Tibial artery (tissue), 4 donors: ENCODE measurements around the gene CWC15.

ENCODE experiments used
- DNase-seq, 2 donors: peaks; one replicate each; pipeline ENCODE4 v3.0.0-alpha.2; 2019
- H3K27ac ChIP-seq, 2 donors: fragments of 200-600 bp; sonication (generic) in 1 of 2; 1 replicate in 1 of 2; 2 replicates in 1 of 2; pipeline ENCODE4 v1.5.1; 2018 to 2019; ENCODE audit warnings: mild to moderate bottlenecking in 1 of 2
- H3K27me3 ChIP-seq, 2 donors: fragments of 200-600 bp; sonication (generic) in 1 of 2; one replicate each; pipeline versions ENCODE4 v1.5.1 to v1.6.0; 2016 to 2019
- H3K36me3 ChIP-seq, 3 donors: fragments of 200-600 bp; sonication (generic) in 2 of 3; one replicate each; pipeline ENCODE4 v1.5.1; 2016 to 2019; ENCODE audit warnings: mild to moderate bottlenecking in 2 of 3
- H3K4me1 ChIP-seq, 4 donors: fragments of 200-600 bp; sonication (generic) in 2 of 4; 1 replicate in 3 of 4; 2 replicates in 1 of 4; pipeline ENCODE4 v1.5.1; 2016 to 2019
- H3K4me3 ChIP-seq, 2 donors: fragments of 200-600 bp; sonication (generic) in 1 of 2; 1 replicate in 1 of 2; 2 replicates in 1 of 2; pipeline ENCODE4 v1.5.1; 2018 to 2019; ENCODE audit warnings: mild to moderate bottlenecking in 2 of 2
- H3K9me3 ChIP-seq, 3 donors: fragments of 200-600 bp; sonication (generic) in 1 of 3; one replicate each; pipeline ENCODE4 v1.5.1; 2016 to 2019
- CTCF ChIP-seq, 2 experiments: fragments of 200-600 bp in 1 of 2; fragments of 450-650 bp in 1 of 2; IDR thresholded peaks; one replicate each; pipeline ENCODE4 v1.5.1; 2017 to 2019; ENCODE audit warnings: antibody characterized with exemption in 2 of 2, mild to moderate bottlenecking in 1 of 2, moderate library complexity in 1 of 2
- intact Hi-C: fragments of 100-400 bp; cut with DNase I; formaldehyde crosslinking; loops from one replicate; pipeline ENCODE4 v1.15.0; 2023; ENCODE audit warnings: low total_unique reads

Gene CWC15

GRCh38 chr11:94961255-94961654, 12.1 kb downstream of the CWC15 start:
- H3K9me3 ChIP-seq, result no peaks in the 10 kb centered on the region
- intact Hi-C loops, result no loop called here
- DNase-seq, result no peak
- no peaks in the 10 kb centered on the region for H3K4me1 ChIP-seq
- peaks cover 60 to 82% (median 67%) of the 10 kb centered on the region in 3 donors for H3K36me3 ChIP-seq
- no peak overlapping the region for H3K4me3 ChIP-seq
- no peak overlapping the region for H3K27ac ChIP-seq
- no peaks in the 10 kb centered on the region for H3K27me3 ChIP-seq
- TF ChIP-seq CTCF (IDR thresholded peaks at IDR 0.05), result no peak

GRCh38 chr11:94960488-94960887, 12.9 kb downstream of the CWC15 start:
- no peak for TF ChIP-seq CTCF (IDR thresholded peaks at IDR 0.05)
- no peak overlapping the region for H3K27ac ChIP-seq
- no peak overlapping the region for H3K4me3 ChIP-seq
- no peaks in the 10 kb centered on the region for H3K27me3 ChIP-seq
- intact Hi-C loops, result no loop called here
- peaks cover 53 to 74% (median 60%) of the 10 kb centered on the region in 3 donors for H3K36me3 ChIP-seq
- no peaks in the 10 kb centered on the region for H3K9me3 ChIP-seq
- H3K4me1 ChIP-seq, result no peaks in the 10 kb centered on the region
- DNase-seq, result no peak

GRCh38 chr11:94959179-94959578, 14.2 kb downstream of the CWC15 start:
- no peak overlapping the region for H3K27ac ChIP-seq
- H3K9me3 ChIP-seq, result no peaks in the 10 kb centered on the region
- DNase-seq, result no peak
- no peaks in the 10 kb centered on the region for H3K4me1 ChIP-seq
- no peak overlapping the region for H3K4me3 ChIP-seq
- H3K36me3 ChIP-seq, result peaks cover 40 to 61% (median 47%) of the 10 kb centered on the region in 3 donors
- intact Hi-C loops, result no loop called here
- no peaks in the 10 kb centered on the region for H3K27me3 ChIP-seq
- no peak for TF ChIP-seq CTCF (IDR thresholded peaks at IDR 0.05)

DNA sequence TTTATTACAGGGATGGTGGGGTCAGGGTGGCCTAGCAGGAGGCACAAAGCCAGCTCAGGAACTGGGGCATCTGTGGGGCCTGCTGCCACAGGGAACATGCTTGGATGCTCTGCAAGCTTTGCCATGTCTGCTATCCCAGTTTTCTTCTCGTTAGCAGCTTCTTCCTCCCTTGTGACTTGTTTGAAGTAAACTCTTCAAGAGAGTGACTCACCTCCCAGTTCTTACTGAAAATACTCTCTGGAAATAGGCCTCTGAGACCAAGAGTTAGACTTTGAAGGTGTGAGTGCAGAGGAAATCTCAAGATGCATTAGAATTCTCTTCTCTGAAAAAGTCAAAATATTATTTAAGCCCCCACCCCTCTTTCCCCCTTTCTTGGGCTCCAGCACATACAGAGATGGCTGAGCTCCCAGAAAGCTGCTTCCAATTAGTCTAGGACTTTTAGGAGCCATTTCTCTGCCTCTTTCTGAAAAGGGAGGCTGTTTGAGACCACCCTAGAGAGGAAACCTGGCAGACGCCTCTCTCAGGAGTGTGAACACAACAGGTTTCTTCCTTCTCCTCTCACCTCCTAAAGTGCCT, 15.1 kb downstream of the CWC15 start:
- H3K27ac ChIP-seq, result no peak overlapping the region
- no peaks in the 10 kb centered on the region for H3K4me1 ChIP-seq
- no peaks in the 10 kb centered on the region for H3K9me3 ChIP-seq
- intact Hi-C loops, result no loop called here
- no peaks in the 10 kb centered on the region for H3K27me3 ChIP-seq
- TF ChIP-seq CTCF (IDR thresholded peaks at IDR 0.05), result no peak
- no peak for DNase-seq
- H3K4me3 ChIP-seq, result no peak overlapping the region
- H3K36me3 ChIP-seq, result peaks cover 32 to 51% (median 38%) of the 10 kb centered on the region in 3 donors

- no peaks in the 10 kb centered on the region for H3K27me3 ChIP-seq
- peaks cover 21 to 39% (median 25%) of the 10 kb centered on the region in 3 donors for H3K36me3 ChIP-seq
- intact Hi-C loops, result no loop called here
- H3K4me3 ChIP-seq, result no peak overlapping the region
- no peak for TF ChIP-seq CTCF (IDR thresholded peaks at IDR 0.05)
- H3K9me3 ChIP-seq, result no peaks in the 10 kb centered on the region
- H3K27ac ChIP-seq, result no peak overlapping the region
- DNase-seq, result no peak
- H3K4me1 ChIP-seq, result no peaks in the 10 kb centered on the region
Measured at GRCh38 chr11:94956963-94957362, 16.4 kb downstream of the CWC15 start.

GRCh38 chr11:94954753-94955152, 18.6 kb downstream of the CWC15 start:
- Histone ChIP-seq H3K27ac (no peak overlapping the region), H3K4me1 (no peaks in the 10 kb centered on the region), H3K9me3 (no peaks in the 10 kb centered on the region), H3K27me3 (no peaks in the 10 kb centered on the region), H3K36me3 (peaks cover 1 to 17% (median 5%) of the 10 kb centered on the region in 3 donors), H3K4me3 (no peak overlapping the region)
- no peak for TF ChIP-seq CTCF (IDR thresholded peaks at IDR 0.05)
- no peak for DNase-seq
- intact Hi-C loops, result no loop called here
